Activated CD8-positive, alpha-beta memory T cell treated with anti-CD3 and anti-CD28 coated beads, Interleukin-2, amount 10 ng/mL, durations not matched to agents 7 days and 5 days (primary cell): ENCODE measurements around the gene CAMKK1. TPM values are rescaled to one million over a fixed set of nuclear protein-coding genes. Genes with fewer than 3 reads are reported as not detected.

Experiments
- ATAC-seq: fragments of 150-1000 bp; cut with Tn5 transposase; one replicate; pipeline ENCODE4 v1.10.0; 2021; ENCODE audit warnings: moderate library complexity
- CTCF ChIA-PET: fragments of 350-600 bp; sonication (Branson Sonifier 250); formaldehyde crosslinking; loops from one replicate; lab custom pipeline; 2021; ENCODE audit warnings: antibody characterized with exemption; lab: Charles Lee
- DNase-seq: peaks from one replicate; pipeline ENCODE4 v3.0.0-alpha.2; 2020
- H3K27ac Mint-ChIP-seq: one replicate; pipeline ENCODE4 v1.8.0; 2021; ENCODE audit warnings: mild to moderate bottlenecking, mixed read lengths
- H3K27me3 Mint-ChIP-seq: one replicate; pipeline ENCODE4 v1.8.0; 2021; ENCODE audit warnings: mixed read lengths
- H3K36me3 Mint-ChIP-seq: one replicate; pipeline ENCODE4 v1.8.0; 2021; ENCODE audit warnings: mild to moderate bottlenecking, mixed read lengths
- H3K4me1 Mint-ChIP-seq: one replicate; pipeline ENCODE4 v1.8.0; 2021; ENCODE audit warnings: mixed read lengths
- H3K4me3 Mint-ChIP-seq: one replicate; pipeline ENCODE4 v1.8.0; 2021; ENCODE audit warnings: mild to moderate bottlenecking, moderate library complexity, mixed read lengths
- H3K9me3 Mint-ChIP-seq: one replicate; pipeline ENCODE4 v1.8.0; 2022; ENCODE audit warnings: low read depth, mixed read lengths
- total RNA-seq, 2 experiments: library from RNA; stranded (reverse); gene quantifications; one replicate each; pipeline ENCODE4 v1.2.3, GENCODE V29; 2021

The CAMKK1 gene
- total RNA-seq, 2 experiments from 2014 or later = 1.8 TPM

GRCh38 chr17:3914312-3914670 lies 21.4 kb upstream of the CAMKK1 start:
- peak overlapping the region; percentile 9 for H3K27ac Mint-ChIP-seq
- DNase-seq (no peak), ATAC-seq (peak; percentile 6)
- H3K36me3 Mint-ChIP-seq = no peaks in the 10 kb centered on the region
- CTCF ChIA-PET = interaction anchor here (0.6 to 8.0 kb wide), 50 partner anchors 9 to 286 kb away, joined by 3 to 125 read pairs (median 5); partner anchors contain the start of genes ATP2A3, CAMKK1, CYB5D2 and NCBP3
- H3K4me1 Mint-ChIP-seq = peaks cover 37% of the 10 kb centered on the region
- H3K27me3 Mint-ChIP-seq = peaks cover 9% of the 10 kb centered on the region
- H3K9me3 Mint-ChIP-seq = no peaks in the 10 kb centered on the region
- no peak overlapping the region for H3K4me3 Mint-ChIP-seq

- peak; percentile 89 for DNase-seq
- Mint-ChIP-seq H3K27ac (peak overlapping the region; percentile 9), H3K27me3 (peaks cover 9% of the 10 kb centered on the region), H3K9me3 (no peaks in the 10 kb centered on the region), H3K36me3 (no peaks in the 10 kb centered on the region), H3K4me1 (peaks cover 37% of the 10 kb centered on the region), H3K4me3 (no peak overlapping the region)
- ATAC-seq = peak; percentile 79
- CTCF ChIA-PET = interaction anchor here (0.6 to 8.0 kb wide), 54 partner anchors 9 to 286 kb away, joined by 3 to 125 read pairs (median 5); partner anchors contain the start of genes ATP2A3, CAMKK1, CYB5D2 and NCBP3
Observed at GRCh38 chr17:3913531-3914311, 20.9 kb upstream of the CAMKK1 start.

- no peak overlapping the region for H3K4me3 Mint-ChIP-seq
- DNase-seq (no peak), ATAC-seq (no peak)
- no peaks in the 10 kb centered on the region for H3K36me3 Mint-ChIP-seq
- H3K27ac Mint-ChIP-seq = no peak overlapping the region
- H3K4me1 Mint-ChIP-seq = peaks cover 37% of the 10 kb centered on the region
- peaks cover 9% of the 10 kb centered on the region for H3K27me3 Mint-ChIP-seq
- CTCF ChIA-PET = interaction anchor here (1.1 to 8.0 kb wide), 21 partner anchors 8 to 200 kb away, joined by 3 to 125 read pairs (median 10); partner anchors contain the start of genes ATP2A3 and NCBP3
- H3K9me3 Mint-ChIP-seq = no peaks in the 10 kb centered on the region
Observed at GRCh38 chr17:3912827-3913226, 20.0 kb upstream of the CAMKK1 start.

- H3K9me3 Mint-ChIP-seq = no peaks in the 10 kb centered on the region
- no peak overlapping the region for H3K27ac Mint-ChIP-seq
- no peak for DNase-seq
- H3K4me3 Mint-ChIP-seq = no peak overlapping the region
- peaks cover 9% of the 10 kb centered on the region for H3K27me3 Mint-ChIP-seq
- peaks cover 29% of the 10 kb centered on the region for H3K4me1 Mint-ChIP-seq
- ATAC-seq = peak; percentile 32
- H3K36me3 Mint-ChIP-seq = no peaks in the 10 kb centered on the region
- CTCF ChIA-PET = interaction anchor here (1.0 to 8.0 kb wide), 6 partner anchors 24 to 173 kb away, joined by 3 to 125 read pairs (median 16); partner anchors contain the start of gene NCBP3
Observed at GRCh38 chr17:3911271-3912053, 18.6 kb upstream of the CAMKK1 start.

- Mint-ChIP-seq H3K9me3 (no peaks in the 10 kb centered on the region), H3K27me3 (peaks cover 9% of the 10 kb centered on the region)
- CTCF ChIA-PET = interaction anchor here (0.7 to 8.0 kb wide), 4 partner anchors 19 to 172 kb away, joined by 3 to 125 read pairs (median 15); no protein-coding TSS in a partner anchor
Observed at GRCh38 chr17:3910420-3911270, 17.8 kb upstream of the CAMKK1 start.

GRCh38 chr17:3909257-3909656 lies 16.4 kb upstream of the CAMKK1 start:
- ATAC-seq (no peak), DNase-seq (no peak)
- no peak overlapping the region for H3K27ac Mint-ChIP-seq
- H3K36me3 Mint-ChIP-seq = no peaks in the 10 kb centered on the region
- CTCF ChIA-PET = no interaction called here
- no peak overlapping the region for H3K4me3 Mint-ChIP-seq
- H3K27me3 Mint-ChIP-seq = peaks cover 9% of the 10 kb centered on the region
- H3K4me1 Mint-ChIP-seq = peaks cover 16% of the 10 kb centered on the region
- no peaks in the 10 kb centered on the region for H3K9me3 Mint-ChIP-seq

More at GRCh38 chr17:3910420-3911270, 17.8 kb upstream of the CAMKK1 start:
- no peak for DNase-seq
- Mint-ChIP-seq H3K4me1 (peaks cover 21% of the 10 kb centered on the region), H3K4me3 (no peak overlapping the region), H3K36me3 (no peaks in the 10 kb centered on the region), H3K27ac (no peak overlapping the region)
- no peak for ATAC-seq

- no peak overlapping the region for H3K4me3 Mint-ChIP-seq
- peaks cover 7% of the 10 kb centered on the region for H3K4me1 Mint-ChIP-seq
- DNase-seq = no peak
- no peaks in the 10 kb centered on the region for H3K9me3 Mint-ChIP-seq
- CTCF ChIA-PET = interaction anchor here (1.1 to 1.6 kb wide), 4 partner anchors 44 to 97 kb away, joined by 4 to 6 read pairs (median 4); no protein-coding TSS in a partner anchor
- no peak for ATAC-seq
- peaks cover 6% of the 10 kb centered on the region for H3K27me3 Mint-ChIP-seq
- no peak overlapping the region for H3K27ac Mint-ChIP-seq
- H3K36me3 Mint-ChIP-seq = no peaks in the 10 kb centered on the region
Observed at GRCh38 chr17:3907483-3908216, 14.8 kb upstream of the CAMKK1 start.

- H3K27me3 Mint-ChIP-seq = peaks cover 4% of the 10 kb centered on the region
- ATAC-seq (no peak), DNase-seq (no peak)
- CTCF ChIA-PET = interaction anchor here (1.1 to 1.6 kb wide), 4 partner anchors 43 to 98 kb away, joined by 4 to 6 read pairs (median 4); no protein-coding TSS in a partner anchor
- H3K4me3 Mint-ChIP-seq = no peak overlapping the region
- H3K4me1 Mint-ChIP-seq = peaks cover 7% of the 10 kb centered on the region
- no peaks in the 10 kb centered on the region for H3K9me3 Mint-ChIP-seq
- no peak overlapping the region for H3K27ac Mint-ChIP-seq
- no peaks in the 10 kb centered on the region for H3K36me3 Mint-ChIP-seq
Observed at GRCh38 chr17:3906881-3907280, 14.0 kb upstream of the CAMKK1 start.

- no peaks in the 10 kb centered on the region for H3K4me1 Mint-ChIP-seq
- H3K27me3 Mint-ChIP-seq = no peaks in the 10 kb centered on the region
- ATAC-seq = no peak
- H3K4me3 Mint-ChIP-seq = no peak overlapping the region
- H3K36me3 Mint-ChIP-seq = no peaks in the 10 kb centered on the region
- H3K27ac Mint-ChIP-seq = no peak overlapping the region
- no peaks in the 10 kb centered on the region for H3K9me3 Mint-ChIP-seq
- no peak for DNase-seq
- CTCF ChIA-PET = interaction anchor here (1.6 to 3.8 kb wide), 2 partner anchors 9 to 42 kb away, joined by 6 to 16 read pairs; no protein-coding TSS in a partner anchor
Observed at GRCh38 chr17:3905017-3905520, 12.2 kb upstream of the CAMKK1 start.

GRCh38 chr17:3904501-3904900 lies 11.6 kb upstream of the CAMKK1 start:
- Mint-ChIP-seq H3K27ac (no peak overlapping the region), H3K9me3 (no peaks in the 10 kb centered on the region), H3K36me3 (no peaks in the 10 kb centered on the region), H3K27me3 (no peaks in the 10 kb centered on the region), H3K4me3 (no peak overlapping the region), H3K4me1 (no peaks in the 10 kb centered on the region)
- ATAC-seq (no peak), DNase-seq (no peak)
- CTCF ChIA-PET = interaction anchor here (1.6 to 3.8 kb wide), 2 partner anchors 9 to 41 kb away, joined by 6 to 16 read pairs; no protein-coding TSS in a partner anchor

- CTCF ChIA-PET = interaction anchor here (3.8 kb wide), 1 partner anchor 10 kb away, joined by 16 read pairs; no protein-coding TSS in a partner anchor
- Mint-ChIP-seq H3K4me3 (no peak overlapping the region), H3K4me1 (no peaks in the 10 kb centered on the region), H3K9me3 (no peaks in the 10 kb centered on the region), H3K36me3 (no peaks in the 10 kb centered on the region), H3K27me3 (no peaks in the 10 kb centered on the region), H3K27ac (no peak overlapping the region)
- DNase-seq (no peak), ATAC-seq (no peak)
Observed at GRCh38 chr17:3903881-3904290, 11.0 kb upstream of the CAMKK1 start.
